NB4 (cell line): ENCODE data around the gene POSTN.
"Not testable (repeated sequence)": the region's sequence is repeated elsewhere in the genome, so short reads cannot be mapped to it uniquely, and the experiment has no call there.

Experiments used
- DNase-seq: peaks from one replicate; pipeline ENCODE4 v3.0.0; 2010; ENCODE audit warnings: low read depth
- H3K4me3 ChIP-seq: one replicate; pipeline ENCODE4 v1.5.1; 2011; ENCODE audit warnings: mild to moderate bottlenecking, low read depth, low read length, moderate library complexity
- CTCF ChIP-seq: IDR thresholded peaks from one replicate; pipeline ENCODE4 v1.5.1; 2012; ENCODE audit warnings: low read depth, low read length
- MAX ChIP-seq: IDR thresholded peaks from 2 replicates; pipeline ENCODE4 v1.6.1; 2011; ENCODE audit warnings: low read depth, low read length
- MYC ChIP-seq: IDR thresholded peaks from 2 replicates; pipeline ENCODE4 v1.6.1; 2011; ENCODE audit warnings: low read depth, low read length
- POLR2A ChIP-seq: IDR thresholded peaks from 2 replicates; pipeline ENCODE4 v1.6.1; 2011; ENCODE audit warnings: mild to moderate bottlenecking; ENCODE audit not compliant: insufficient read length; ENCODE audit errors: extremely low read depth

Gene POSTN

GRCh38 chr13:37576601-37577000 is 22.0 kb downstream of the POSTN start:
- TF ChIP-seq MYC (no peak), MAX (no peak), CTCF (no peak), POLR2A (no peak)
- DNase-seq = no peak
- no peak overlapping the region for H3K4me3 ChIP-seq

DNA sequence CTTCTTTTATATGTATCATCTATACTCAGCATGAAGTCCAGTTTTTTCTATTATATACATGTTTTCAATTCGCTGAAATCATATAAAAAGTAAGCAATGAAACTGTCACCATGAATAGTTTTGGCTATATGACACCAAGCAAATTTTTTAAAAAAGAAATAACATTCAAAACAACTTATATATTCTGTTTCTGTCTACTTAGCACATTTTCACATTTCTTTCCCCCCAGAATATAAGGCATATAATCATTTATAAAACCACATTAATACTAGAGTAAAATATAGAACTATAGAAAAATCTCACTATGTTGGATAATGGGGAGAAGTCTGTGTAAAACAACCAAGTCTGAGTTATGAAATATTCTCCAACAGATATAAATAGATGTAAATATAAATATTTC is 33.1 kb downstream of the POSTN start:
- no peak overlapping the region for H3K4me3 ChIP-seq
- no peak for TF ChIP-seq MYC
- no peak for TF ChIP-seq MAX
- no peak for TF ChIP-seq CTCF
- TF ChIP-seq POLR2A = no peak
- DNase-seq = no peak

- no peak for DNase-seq
- TF ChIP-seq POLR2A (no peak), MAX (no peak), CTCF (no peak), MYC (no peak)
- no peak overlapping the region for H3K4me3 ChIP-seq
Observed at GRCh38 chr13:37561031-37561430, 37.5 kb downstream of the POSTN start.

GRCh38 chr13:37560526-37560925 is 38.0 kb downstream of the POSTN start:
- TF ChIP-seq POLR2A (no peak), MYC (no peak), MAX (no peak)
- no peak for DNase-seq
- no peak overlapping the region for H3K4me3 ChIP-seq

DNA sequence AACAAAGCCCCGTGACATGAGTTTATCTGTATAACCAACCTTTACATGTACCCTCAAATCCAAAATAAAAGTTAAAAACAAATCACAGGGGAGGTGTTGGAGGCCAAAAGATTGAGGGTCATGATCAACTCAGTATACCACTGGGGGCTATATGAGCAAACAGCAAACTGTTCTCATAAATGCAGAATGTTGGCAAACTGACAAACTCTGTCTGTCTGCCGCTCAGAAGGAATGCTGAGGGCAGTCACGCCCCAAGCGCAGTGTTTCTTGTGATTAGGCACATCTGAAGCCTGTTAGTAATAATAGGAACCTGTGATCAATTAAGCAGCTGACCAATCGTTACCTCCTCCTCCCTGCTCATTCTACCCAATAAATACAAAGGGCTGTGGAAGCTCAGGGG is 39.8 kb downstream of the POSTN start:
- H3K4me3 ChIP-seq, DNase-seq: not testable (repeated sequence)

DNA sequence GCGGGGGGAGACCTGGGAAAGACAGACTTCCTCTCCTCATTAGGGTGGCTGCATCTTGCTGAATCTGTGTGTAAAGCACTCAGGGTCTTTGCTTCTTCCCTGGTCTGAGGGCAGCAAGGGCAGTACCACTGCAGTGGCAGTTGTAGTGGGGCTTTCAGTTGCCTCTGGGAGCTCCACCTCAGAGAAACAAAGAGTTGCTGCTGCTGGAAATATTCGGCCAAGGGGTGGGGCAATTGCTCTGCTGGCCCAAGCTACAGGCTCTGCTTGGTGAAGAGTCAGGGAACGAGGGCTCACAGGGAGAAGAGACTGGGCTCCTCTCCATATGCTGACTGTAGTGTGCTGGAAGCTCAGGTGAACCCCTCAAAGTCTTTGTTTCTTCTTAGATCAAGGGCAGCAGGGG is 52.5 kb downstream of the POSTN start:
- no peak for DNase-seq
- TF ChIP-seq MAX (no peak), CTCF (no peak), POLR2A (no peak), MYC (no peak)

DNA sequence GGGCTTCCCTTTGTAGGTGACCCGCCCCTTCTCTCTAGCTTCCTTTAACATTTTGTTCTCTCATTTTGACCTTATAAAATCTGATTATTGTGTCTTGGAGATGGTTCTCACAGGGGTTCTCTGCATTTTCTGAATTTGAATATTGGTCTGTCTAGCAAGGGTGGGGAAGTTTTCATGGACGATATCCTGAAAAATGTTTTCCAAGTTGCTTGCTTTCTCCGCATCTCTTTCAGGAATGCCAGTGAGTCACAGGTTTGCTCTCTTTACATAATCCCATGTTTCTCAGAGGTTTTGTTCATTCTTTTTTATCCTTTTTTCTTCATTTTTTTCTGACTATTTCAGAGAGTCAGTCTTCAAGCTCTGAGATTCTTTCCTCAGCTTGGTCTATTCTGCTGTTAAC is 53.6 kb downstream of the POSTN start:
- TF ChIP-seq MAX = no peak
- no peak for TF ChIP-seq MYC
- DNase-seq = no peak

More for the DNA sequence above, 52.5 kb downstream of the POSTN start:
- H3K4me3 ChIP-seq = no peak overlapping the region

More for the DNA sequence above, 53.6 kb downstream of the POSTN start:
- no peak overlapping the region for H3K4me3 ChIP-seq
